HG02571 (cell line): ENCODE data around the gene DGCR6L.
"Not testable (repeated sequence)": the region's sequence is repeated elsewhere in the genome, so short reads cannot be mapped to it uniquely, and the experiment has no call there.

Source experiments
- ATAC-seq: cut with Tn5 transposase; IDR thresholded peaks from one replicate; pipeline ENCODE4 v1.9.1; 2021; ENCODE audit warnings: mild to moderate bottlenecking, moderate library complexity; ENCODE audit not compliant: unreplicated experiment

DGCR6L gene

GRCh38 chr22:20328569-20328930, 8.7 kb upstream of the DGCR6L start:
- ATAC-seq = not testable (repeated sequence)

- not testable (repeated sequence) for ATAC-seq
These were observed 6.1 kb upstream of the DGCR6L start for GRCh38 chr22:20325996-20326395.

- ATAC-seq = no peak
These were observed 4.3 kb upstream of the DGCR6L start for GRCh38 chr22:20324139-20324516.

GRCh38 chr22:20321552-20322211, 1.8 kb upstream of the DGCR6L start:
- not testable (repeated sequence) for ATAC-seq

- not testable (repeated sequence) for ATAC-seq
These were observed 1.0 kb upstream of the DGCR6L start for GRCh38 chr22:20320659-20321551.

GRCh38 chr22:20319041-20319744, 667 bp downstream of the DGCR6L start:
- peak; percentile 3 for ATAC-seq

GRCh38 chr22:20318043-20318688, 1.7 kb downstream of the DGCR6L start:
- ATAC-seq = not testable (repeated sequence)

- not testable (repeated sequence) for ATAC-seq
These were observed 2.3 kb downstream of the DGCR6L start for GRCh38 chr22:20317402-20318042.

GRCh38 chr22:20316844-20317401, 2.9 kb downstream of the DGCR6L start:
- ATAC-seq = no peak

GRCh38 chr22:20316217-20316843, 3.5 kb downstream of the DGCR6L start:
- no peak for ATAC-seq

GRCh38 chr22:20315337-20316216, 4.3 kb downstream of the DGCR6L start:
- no peak for ATAC-seq

GRCh38 chr22:20314741-20315336, 5.0 kb downstream of the DGCR6L start:
- not testable (repeated sequence) for ATAC-seq

- not testable (repeated sequence) for ATAC-seq
These were observed 5.7 kb downstream of the DGCR6L start for GRCh38 chr22:20314206-20314605.

- ATAC-seq = not testable (repeated sequence)
These were observed 6.4 kb downstream of the DGCR6L start for GRCh38 chr22:20313306-20314077.

GRCh38 chr22:20312396-20313191, 7.3 kb downstream of the DGCR6L start:
- no peak for ATAC-seq

GRCh38 chr22:20311249-20312062, 8.4 kb downstream of the DGCR6L start:
- not testable (repeated sequence) for ATAC-seq
